K562 (cell line): Measurements from ENCODE around the gene ARHGEF4.

Experiments
- CTCF ChIP-seq, 3 experiments: IDR thresholded peaks in 2 of 3; conservative IDR thresholded peaks in 1 of 3; 2 replicates each; pipeline ENCODE4 v1.5.1; 2011 to 2012; ENCODE audit warnings: low read length in 3 of 3, mild to moderate bottlenecking in 3 of 3, control low read depth in 2 of 3, improper control_type of control experiment in 1 of 3, inconsistent platforms in 1 of 3, low read depth in 1 of 3, mixed read lengths in 1 of 3, moderate library complexity in 1 of 3; ENCODE audit not compliant: insufficient read depth in 2 of 3
- FOXP4 ChIP-seq: sonication (generic); formaldehyde crosslinking; IDR thresholded peaks from 2 replicates; pipeline ENCODE4 v1.8.0; 2022; ENCODE audit warnings: mild to moderate bottlenecking, missing genetic modification reagents, borderline replicate concordance
- GABPA ChIP-seq: fragments of 200-800 bp; sonication (Bioruptor generic); conservative IDR thresholded peaks from 2 replicates; pipeline ENCODE4 v1.6.1; 2016; ENCODE audit warnings: low read depth, missing genetic modification characterization, missing compliant biosample characterization
- MAZ ChIP-seq, 2 experiments: fragments of 450-650 bp in 1 of 2; sonication (generic) in 1 of 2; formaldehyde crosslinking; IDR thresholded peaks in 1 of 2; conservative IDR thresholded peaks in 1 of 2; 2 replicates each; pipeline versions ENCODE4 v1.4.0 to v1.5.0; 2020; ENCODE audit warnings: mild to moderate bottlenecking in 1 of 2, missing genetic modification reagents in 1 of 2
- NR2C2 ChIP-seq, 2 experiments: fragments of 200-800 bp in 1 of 2; sonication (Bioruptor generic) in 1 of 2; sonication (generic) in 1 of 2; formaldehyde crosslinking in 1 of 2; IDR thresholded peaks; 2 replicates each; pipeline versions ENCODE4 v1.6.1 to v1.8.0; 2016 to 2022; ENCODE audit warnings: mild to moderate bottlenecking in 1 of 2, missing compliant biosample characterization in 1 of 2, missing genetic modification characterization in 1 of 2, missing genetic modification reagents in 1 of 2
- PURB ChIP-seq: sonication (generic); formaldehyde crosslinking; IDR thresholded peaks from 2 replicates; pipeline ENCODE4 v1.9.0; 2021; ENCODE audit warnings: low read depth, mild to moderate bottlenecking, missing genetic modification reagents
- ZNF785 ChIP-seq: fragments of 250-450 bp; sonication (Bioruptor Pico); IDR thresholded peaks from 2 replicates; pipeline ENCODE4 v1.4.0; 2020; ENCODE audit warnings: mild to moderate bottlenecking

- TF ChIP-seq NR2C2 (CRISPR knock-in tag; IDR thresholded peaks at IDR 0.05) (no peak), NR2C2 (tag; IDR thresholded peaks at IDR 0.05) (no peak), FOXP4 (CRISPR knock-in tag) (no peak), ZNF785 (no peak), MAZ (CRISPR knock-in tag; conservative IDR thresholded peaks at IDR 0.05 in 1 of 2, IDR thresholded peaks at IDR 0.05 in 1 of 2) (no peak), GABPA (tag) (no peak), CTCF (IDR thresholded peaks at IDR 0.05 in 2 of 3, conservative IDR thresholded peaks at IDR 0.05 in 1 of 3; ENCODE audit: insufficient read depth in 2 of 3, low read depth in 1 of 3, low read length in 3 of 3) (no peak), PURB (CRISPR knock-in tag) (no peak)
Observed at GRCh38 chr2:131023758-131024157, 187.0 kb downstream of the ARHGEF4 start.
